ENCODE data around the gene SCARB2.
"Not testable (repeated sequence)": the region's sequence is repeated elsewhere in the genome, so short reads cannot be mapped to it uniquely, and the experiment has no call there.

The SCARB2 gene

GRCh38 chr4:76213415-76214176, at the start of gene SCARB2:
SCARB2 (minus strand) TSS chr4:76213824; CDS start chr4:76213543, 281 bp downstream.
- DNase-seq = no peak

GRCh38 chr4:76260571-76260970, 46.9 kb upstream of the SCARB2 start:
- no peak for DNase-seq

- DNase-seq = no peak
Measured at GRCh38 chr4:76257824-76258223, 44.2 kb upstream of the SCARB2 start.

GRCh38 chr4:76256968-76257367, 43.3 kb upstream of the SCARB2 start:
- no peak for DNase-seq

- DNase-seq = no peak
Measured at GRCh38 chr4:76256032-76256431, 42.4 kb upstream of the SCARB2 start.

GRCh38 chr4:76253511-76253910, 39.9 kb upstream of the SCARB2 start:
- DNase-seq = no peak

- no peak for DNase-seq
Measured at GRCh38 chr4:76252271-76252653, 38.6 kb upstream of the SCARB2 start.

- DNase-seq = no peak
Measured at GRCh38 chr4:76251441-76252270, 38.0 kb upstream of the SCARB2 start, which contains the start of gene FAM47E. FAM47E (plus strand) TSS chr4:76251721; CDS start chr4:76251747, 26 bp downstream.

GRCh38 chr4:76250962-76251361, 37.3 kb upstream of the SCARB2 start:
- no peak for DNase-seq

GRCh38 chr4:76246852-76247251, 33.2 kb upstream of the SCARB2 start:
- DNase-seq = no peak

GRCh38 chr4:76246025-76246424, 32.4 kb upstream of the SCARB2 start:
- no peak for DNase-seq

- not testable (repeated sequence) for DNase-seq
Measured at GRCh38 chr4:76243877-76244276, 30.3 kb upstream of the SCARB2 start.

- DNase-seq = no peak
Measured at GRCh38 chr4:76240236-76240635, 26.6 kb upstream of the SCARB2 start.

- DNase-seq = no peak
Measured at GRCh38 chr4:76238701-76239100, 25.1 kb upstream of the SCARB2 start.

- DNase-seq = no peak
Measured at GRCh38 chr4:76238236-76238635, 24.6 kb upstream of the SCARB2 start.

GRCh38 chr4:76235915-76236314, 22.3 kb upstream of the SCARB2 start:
- DNase-seq = no peak

GRCh38 chr4:76235407-76235806, 21.8 kb upstream of the SCARB2 start:
- DNase-seq = no peak

- DNase-seq = no peak
Measured at GRCh38 chr4:76234679-76235044, 21.0 kb upstream of the SCARB2 start.

- no peak for DNase-seq
Measured at GRCh38 chr4:76233967-76234678, 20.5 kb upstream of the SCARB2 start.

- no peak for DNase-seq
Measured at GRCh38 chr4:76233529-76233928, 19.9 kb upstream of the SCARB2 start.

- DNase-seq = no peak
Measured at GRCh38 chr4:76233083-76233482, 19.5 kb upstream of the SCARB2 start.

GRCh38 chr4:76232681-76233080, 19.1 kb upstream of the SCARB2 start:
- no peak for DNase-seq

- no peak for DNase-seq
Measured at GRCh38 chr4:76226418-76226817, 12.8 kb upstream of the SCARB2 start.

GRCh38 chr4:76224171-76224570, 10.5 kb upstream of the SCARB2 start:
- no peak for DNase-seq
